Liver (tissue), 9 donors: ENCODE data around the gene CDK19. TPM values are rescaled to one million over a fixed set of nuclear protein-coding genes. Genes with fewer than 3 reads are reported as not detected.

Experiments used
- DNase-seq: peaks from one replicate; pipeline ENCODE4 v3.0.0-alpha.2; 2017; ENCODE audit warnings: low spot score
- H3K27ac ChIP-seq, 2 donors: one replicate each; pipeline ENCODE4 v1.7.0; 2013; ENCODE audit warnings: inconsistent platforms in 2 of 2, low read length in 2 of 2, control low read depth in 1 of 2, low read depth in 1 of 2, mild to moderate bottlenecking in 1 of 2
- H3K27me3 ChIP-seq, 4 donors: one replicate each; pipeline versions ENCODE4 v1.6.1 to v1.7.0; 2013; ENCODE audit warnings: low read length in 3 of 4, inconsistent platforms in 1 of 4, mild to moderate bottlenecking in 1 of 4, moderate library complexity in 1 of 4; ENCODE audit not compliant: control insufficient read depth in 4 of 4, insufficient read depth in 4 of 4
- H3K36me3 ChIP-seq, 4 donors: one replicate each; pipeline versions ENCODE4 v1.6.1 to v1.7.0; 2013; ENCODE audit warnings: low read length in 3 of 4, mild to moderate bottlenecking in 3 of 4, low read depth in 1 of 4, moderate library complexity in 1 of 4; ENCODE audit not compliant: control insufficient read depth in 4 of 4, insufficient read depth in 3 of 4
- H3K4me1 ChIP-seq, 4 donors: one replicate each; pipeline versions ENCODE4 v1.6.1 to v1.7.0; 2013; ENCODE audit warnings: low read length in 3 of 4, mild to moderate bottlenecking in 3 of 4, moderate library complexity in 1 of 4; ENCODE audit not compliant: control insufficient read depth in 4 of 4, insufficient read depth in 4 of 4
- H3K4me3 ChIP-seq, 3 donors: one replicate each; pipeline versions ENCODE4 v1.6.1 to v1.7.0; 2013; ENCODE audit warnings: low read length in 3 of 3, control low read depth in 1 of 3, low read depth in 1 of 3, mild to moderate bottlenecking in 1 of 3
- H3K9ac ChIP-seq, 2 donors: one replicate each; pipeline ENCODE4 v1.7.0; 2013; ENCODE audit warnings: low read length in 2 of 2, mild to moderate bottlenecking in 2 of 2, moderate library complexity in 2 of 2, control low read depth in 1 of 2, low read depth in 1 of 2
- H3K9me3 ChIP-seq, 4 donors: one replicate each; pipeline versions ENCODE4 v1.6.1 to v1.7.0; 2013; ENCODE audit warnings: low read length in 3 of 4; ENCODE audit not compliant: control insufficient read depth in 4 of 4
- EGR1 ChIP-seq, 2 donors: IDR thresholded peaks; 2 replicates each; pipeline ENCODE4 v1.6.1; 2016 to 2018; ENCODE audit warnings: antibody characterized with exemption in 2 of 2, low read depth in 2 of 2
- FOXA1 ChIP-seq: IDR thresholded peaks from 2 replicates; pipeline ENCODE4 v1.6.1; 2016; ENCODE audit warnings: antibody characterized with exemption
- FOXA2 ChIP-seq: IDR thresholded peaks from 2 replicates; pipeline ENCODE4 v1.6.1; 2016; ENCODE audit warnings: antibody characterized with exemption
- GABPA ChIP-seq, 2 donors: IDR thresholded peaks in 1 of 2; conservative IDR thresholded peaks in 1 of 2; 2 replicates each; pipeline ENCODE4 v1.6.1; 2016; ENCODE audit warnings: antibody characterized with exemption in 2 of 2, mild to moderate bottlenecking in 1 of 2, moderate library complexity in 1 of 2
- HNF4G ChIP-seq: IDR thresholded peaks from 2 replicates; pipeline ENCODE4 v1.6.1; 2016; ENCODE audit warnings: antibody characterized with exemption
- JUND ChIP-seq, 2 donors: IDR thresholded peaks; 2 replicates each; pipeline ENCODE4 v1.6.1; 2016; ENCODE audit warnings: antibody characterized with exemption in 2 of 2
- NR2F2 ChIP-seq: IDR thresholded peaks from 2 replicates; pipeline ENCODE4 v1.6.1; 2016; ENCODE audit warnings: antibody characterized with exemption
- RAD21 ChIP-seq, 2 donors: IDR thresholded peaks; 2 replicates each; pipeline ENCODE4 v1.6.1; 2016; ENCODE audit warnings: antibody characterized with exemption in 2 of 2, mild to moderate bottlenecking in 2 of 2
- RXRA ChIP-seq, 2 donors: IDR thresholded peaks; 2 replicates each; pipeline ENCODE4 v1.6.1; 2017 to 2018; ENCODE audit warnings: antibody characterized with exemption in 2 of 2, mild to moderate bottlenecking in 1 of 2
- SP1 ChIP-seq: IDR thresholded peaks from 2 replicates; pipeline ENCODE4 v1.6.1; 2018; ENCODE audit warnings: antibody characterized with exemption, mild to moderate bottlenecking
- TAF1 ChIP-seq: conservative IDR thresholded peaks from 2 replicates; pipeline ENCODE4 v1.6.1; 2016; ENCODE audit warnings: antibody characterized with exemption, mild to moderate bottlenecking
- YY1 ChIP-seq: IDR thresholded peaks from 2 replicates; pipeline ENCODE4 v1.6.1; 2016; ENCODE audit warnings: antibody characterized with exemption, mild to moderate bottlenecking
- WGBS: extraction: QIAGEN DNeasy Blood & Tissue Kit; methylation state at CpG from one replicate; pipeline ENCODE4 v1.1.7; 2013; 5-methylcytosine and 5-hydroxymethylcytosine counted together
- polyA plus RNA-seq, 2 donors: library from polyadenylated mRNA; stranded (reverse) in 1 of 2; unstranded in 1 of 2; fragments of 200-250 nt in 1 of 2; fragments of >200 nt in 1 of 2; fragmentation: Nextera tagmentation in 1 of 2; extraction: Ambion mirVana in 1 of 2; gene quantifications; one replicate each; pipeline versions ENCODE4 v1.2.1 to v1.2.3, GENCODE V29; 2013 to 2015
- total RNA-seq, 2 donors: library from RNA; depleted of rRNA; stranded (reverse); fragments of >200 nt; gene quantifications; one replicate each; pipeline ENCODE4 v1.2.3, GENCODE V29; 2014
- TF ChIP-seq, protein P1 (sequence below): IDR thresholded peaks from 2 replicates; pipeline ENCODE4 v1.6.1; 2016; ENCODE audit warnings: antibody characterized with exemption
- TF ChIP-seq, protein P2 (sequence below): IDR thresholded peaks from 2 replicates; pipeline ENCODE4 v1.6.1; 2016; ENCODE audit warnings: antibody characterized with exemption
- TF ChIP-seq, protein P3 (sequence below): fragments of 150-350 bp; IDR thresholded peaks from 2 replicates; pipeline ENCODE4 v1.5.1; 2017; ENCODE audit warnings: improper control_type of control experiment, low read depth, low read length; ENCODE audit not compliant: missing input control
- TF ChIP-seq, protein P4 (sequence below): IDR thresholded peaks from 2 replicates; pipeline ENCODE4 v1.6.1; 2016; ENCODE audit warnings: antibody characterized with exemption, mild to moderate bottlenecking
- TF ChIP-seq, protein P5 (sequence below): IDR thresholded peaks from 2 replicates; pipeline ENCODE4 v1.6.1; 2016; ENCODE audit warnings: antibody characterized with exemption
- donor health status: healthy.
- donor health status: healthy.
- donor health status: healthy.
- donor health status: healthy.
- donor health status: healthy.

Gene CDK19
- total and polyA plus RNA-seq, 4 donors: 1.8 to 7.6 (median 3.9) TPM

DNA sequence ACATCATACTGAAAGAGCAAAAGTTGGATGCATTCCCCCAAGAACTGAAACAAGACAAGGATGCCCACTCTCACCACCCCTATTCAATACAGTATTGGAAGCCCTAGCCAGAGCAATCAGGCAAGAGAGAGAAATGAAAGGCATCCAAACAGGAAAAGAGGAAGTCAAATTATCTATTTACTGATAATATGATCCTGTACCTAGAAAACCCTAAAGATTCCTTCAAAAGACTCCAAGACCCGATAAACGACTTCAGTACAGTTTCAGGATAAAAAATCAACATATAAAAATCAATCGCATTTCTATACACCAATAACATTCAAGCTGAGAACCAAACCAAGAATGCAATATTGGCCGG, 14.5 kb downstream of the CDK19 start:
- H3K27me3 ChIP-seq: no peaks in the 10 kb centered on the region
- H3K36me3 ChIP-seq: no peaks in the 10 kb centered on the region
- H3K4me3 ChIP-seq: no peak overlapping the region
- TF ChIP-seq RXRA (IDR thresholded peaks at IDR 0.05) (no peak), GABPA (IDR thresholded peaks at IDR 0.05 in 1 of 2, conservative IDR thresholded peaks at IDR 0.05 in 1 of 2) (no peak), FOXA2 (no peak), FOXA1 (no peak), YY1 (no peak), HNF4G (no peak), NR2F2 (no peak), JUND (IDR thresholded peaks at IDR 0.05) (no peak), TAF1 (no peak), SP1 (no peak)
- TF ChIP-seq, protein P1, sequence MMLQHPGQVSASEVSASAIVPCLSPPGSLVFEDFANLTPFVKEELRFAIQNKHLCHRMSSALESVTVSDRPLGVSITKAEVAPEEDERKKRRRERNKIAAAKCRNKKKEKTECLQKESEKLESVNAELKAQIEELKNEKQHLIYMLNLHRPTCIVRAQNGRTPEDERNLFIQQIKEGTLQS: no peak
- TF ChIP-seq, protein P2, sequence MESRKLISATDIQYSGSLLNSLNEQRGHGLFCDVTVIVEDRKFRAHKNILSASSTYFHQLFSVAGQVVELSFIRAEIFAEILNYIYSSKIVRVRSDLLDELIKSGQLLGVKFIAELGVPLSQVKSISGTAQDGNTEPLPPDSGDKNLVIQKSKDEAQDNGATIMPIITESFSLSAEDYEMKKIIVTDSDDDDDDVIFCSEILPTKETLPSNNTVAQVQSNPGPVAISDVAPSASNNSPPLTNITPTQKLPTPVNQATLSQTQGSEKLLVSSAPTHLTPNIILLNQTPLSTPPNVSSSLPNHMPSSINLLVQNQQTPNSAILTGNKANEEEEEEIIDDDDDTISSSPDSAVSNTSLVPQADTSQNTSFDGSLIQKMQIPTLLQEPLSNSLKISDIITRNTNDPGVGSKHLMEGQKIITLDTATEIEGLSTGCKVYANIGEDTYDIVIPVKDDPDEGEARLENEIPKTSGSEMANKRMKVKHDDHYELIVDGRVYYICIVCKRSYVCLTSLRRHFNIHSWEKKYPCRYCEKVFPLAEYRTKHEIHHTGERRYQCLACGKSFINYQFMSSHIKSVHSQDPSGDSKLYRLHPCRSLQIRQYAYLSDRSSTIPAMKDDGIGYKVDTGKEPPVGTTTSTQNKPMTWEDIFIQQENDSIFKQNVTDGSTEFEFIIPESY: no peak
- WGBS: 95% methylated on average over 4 of the region's 4 CpGs
- no peak overlapping the region for H3K9ac ChIP-seq
- no peak overlapping the region for H3K27ac ChIP-seq
- no peak for DNase-seq
- H3K9me3 ChIP-seq: no peaks in the 10 kb centered on the region
- no peaks in the 10 kb centered on the region for H3K4me1 ChIP-seq

DNA sequence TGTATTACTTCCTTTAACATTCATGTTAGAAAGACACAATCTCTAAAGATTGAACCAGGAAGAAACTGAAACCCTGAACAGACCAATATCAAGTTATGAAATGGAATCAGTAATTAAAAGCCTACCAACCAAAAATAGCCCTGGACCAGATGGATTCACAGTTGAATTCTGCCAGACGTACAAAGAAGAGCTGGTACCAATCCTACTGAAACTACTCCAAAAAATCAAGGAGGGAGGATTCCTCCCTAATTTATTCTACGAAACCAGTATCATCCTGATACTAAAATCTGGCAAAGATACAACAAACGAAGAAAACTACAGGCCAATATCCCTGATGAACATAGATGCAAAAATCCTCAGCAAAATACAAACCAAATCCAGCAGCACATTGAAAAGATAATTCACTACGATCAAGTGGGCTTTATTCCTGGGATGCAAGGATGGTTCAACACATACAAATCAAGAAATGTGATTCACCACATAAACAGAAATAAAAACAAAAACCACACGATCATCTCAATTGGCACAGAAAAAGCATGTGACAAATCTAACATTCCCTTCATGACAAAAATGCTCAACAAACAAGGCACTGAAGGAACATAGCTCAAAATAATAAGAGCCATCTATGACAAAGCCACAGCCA, 15.0 kb downstream of the CDK19 start:
- no peaks in the 10 kb centered on the region for H3K4me1 ChIP-seq
- no peak overlapping the region for H3K27ac ChIP-seq
- H3K27me3 ChIP-seq: no peaks in the 10 kb centered on the region
- DNase-seq: no peak
- no peak overlapping the region for H3K4me3 ChIP-seq
- TF ChIP-seq, protein P3, sequence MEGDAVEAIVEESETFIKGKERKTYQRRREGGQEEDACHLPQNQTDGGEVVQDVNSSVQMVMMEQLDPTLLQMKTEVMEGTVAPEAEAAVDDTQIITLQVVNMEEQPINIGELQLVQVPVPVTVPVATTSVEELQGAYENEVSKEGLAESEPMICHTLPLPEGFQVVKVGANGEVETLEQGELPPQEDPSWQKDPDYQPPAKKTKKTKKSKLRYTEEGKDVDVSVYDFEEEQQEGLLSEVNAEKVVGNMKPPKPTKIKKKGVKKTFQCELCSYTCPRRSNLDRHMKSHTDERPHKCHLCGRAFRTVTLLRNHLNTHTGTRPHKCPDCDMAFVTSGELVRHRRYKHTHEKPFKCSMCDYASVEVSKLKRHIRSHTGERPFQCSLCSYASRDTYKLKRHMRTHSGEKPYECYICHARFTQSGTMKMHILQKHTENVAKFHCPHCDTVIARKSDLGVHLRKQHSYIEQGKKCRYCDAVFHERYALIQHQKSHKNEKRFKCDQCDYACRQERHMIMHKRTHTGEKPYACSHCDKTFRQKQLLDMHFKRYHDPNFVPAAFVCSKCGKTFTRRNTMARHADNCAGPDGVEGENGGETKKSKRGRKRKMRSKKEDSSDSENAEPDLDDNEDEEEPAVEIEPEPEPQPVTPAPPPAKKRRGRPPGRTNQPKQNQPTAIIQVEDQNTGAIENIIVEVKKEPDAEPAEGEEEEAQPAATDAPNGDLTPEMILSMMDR: no peak
- TF ChIP-seq YY1 (no peak), HNF4G (no peak), NR2F2 (no peak), EGR1 (IDR thresholded peaks at IDR 0.05; ENCODE audit: low read depth in 2 of 2) (no peak), RXRA (IDR thresholded peaks at IDR 0.05) (no peak), GABPA (IDR thresholded peaks at IDR 0.05 in 1 of 2, conservative IDR thresholded peaks at IDR 0.05 in 1 of 2) (no peak), TAF1 (no peak), RAD21 (IDR thresholded peaks at IDR 0.05) (no peak)
- TF ChIP-seq, protein P4, sequence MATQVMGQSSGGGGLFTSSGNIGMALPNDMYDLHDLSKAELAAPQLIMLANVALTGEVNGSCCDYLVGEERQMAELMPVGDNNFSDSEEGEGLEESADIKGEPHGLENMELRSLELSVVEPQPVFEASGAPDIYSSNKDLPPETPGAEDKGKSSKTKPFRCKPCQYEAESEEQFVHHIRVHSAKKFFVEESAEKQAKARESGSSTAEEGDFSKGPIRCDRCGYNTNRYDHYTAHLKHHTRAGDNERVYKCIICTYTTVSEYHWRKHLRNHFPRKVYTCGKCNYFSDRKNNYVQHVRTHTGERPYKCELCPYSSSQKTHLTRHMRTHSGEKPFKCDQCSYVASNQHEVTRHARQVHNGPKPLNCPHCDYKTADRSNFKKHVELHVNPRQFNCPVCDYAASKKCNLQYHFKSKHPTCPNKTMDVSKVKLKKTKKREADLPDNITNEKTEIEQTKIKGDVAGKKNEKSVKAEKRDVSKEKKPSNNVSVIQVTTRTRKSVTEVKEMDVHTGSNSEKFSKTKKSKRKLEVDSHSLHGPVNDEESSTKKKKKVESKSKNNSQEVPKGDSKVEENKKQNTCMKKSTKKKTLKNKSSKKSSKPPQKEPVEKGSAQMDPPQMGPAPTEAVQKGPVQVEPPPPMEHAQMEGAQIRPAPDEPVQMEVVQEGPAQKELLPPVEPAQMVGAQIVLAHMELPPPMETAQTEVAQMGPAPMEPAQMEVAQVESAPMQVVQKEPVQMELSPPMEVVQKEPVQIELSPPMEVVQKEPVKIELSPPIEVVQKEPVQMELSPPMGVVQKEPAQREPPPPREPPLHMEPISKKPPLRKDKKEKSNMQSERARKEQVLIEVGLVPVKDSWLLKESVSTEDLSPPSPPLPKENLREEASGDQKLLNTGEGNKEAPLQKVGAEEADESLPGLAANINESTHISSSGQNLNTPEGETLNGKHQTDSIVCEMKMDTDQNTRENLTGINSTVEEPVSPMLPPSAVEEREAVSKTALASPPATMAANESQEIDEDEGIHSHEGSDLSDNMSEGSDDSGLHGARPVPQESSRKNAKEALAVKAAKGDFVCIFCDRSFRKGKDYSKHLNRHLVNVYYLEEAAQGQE: no peak
- TF ChIP-seq, protein P2: no peak
- TF ChIP-seq, protein P5, sequence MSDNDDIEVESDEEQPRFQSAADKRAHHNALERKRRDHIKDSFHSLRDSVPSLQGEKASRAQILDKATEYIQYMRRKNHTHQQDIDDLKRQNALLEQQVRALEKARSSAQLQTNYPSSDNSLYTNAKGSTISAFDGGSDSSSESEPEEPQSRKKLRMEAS: no peak
- H3K36me3 ChIP-seq: no peaks in the 10 kb centered on the region
- H3K9me3 ChIP-seq: no peaks in the 10 kb centered on the region
- H3K9ac ChIP-seq: no peak overlapping the region
- 91% methylated on average over 5 of the region's 5 CpGs for WGBS
